HFFc6 (cell line): ENCODE results near the gene FLYWCH2. TPM values are rescaled to one million over a fixed set of nuclear protein-coding genes. Genes with fewer than 3 reads are reported as not detected.
"Not testable (repeated sequence)": the region's sequence is repeated elsewhere in the genome, so short reads cannot be mapped to it uniquely, and the experiment has no call there.

Experiments used
- DNase-seq: peaks from one replicate; pipeline ENCODE4 v3.0.0-alpha.2; 2018
- H3K27ac Mint-ChIP-seq: 2 replicates; pipeline ENCODE4 v1.8.0; 2020; ENCODE audit warnings: mild to moderate bottlenecking, mixed read lengths
- H3K27me3 Mint-ChIP-seq: 2 replicates; pipeline ENCODE4 v1.8.0; 2021; ENCODE audit warnings: mild to moderate bottlenecking, moderate library complexity, mixed read lengths; ENCODE audit not compliant: insufficient read depth
- H3K36me3 Mint-ChIP-seq: 2 replicates; pipeline ENCODE4 v1.8.0; 2021; ENCODE audit warnings: low read depth, mixed read lengths
- H3K4me1 Mint-ChIP-seq: 2 replicates; pipeline ENCODE4 v1.8.0; 2020; ENCODE audit warnings: low read depth, mixed read lengths
- H3K4me3 Mint-ChIP-seq: 2 replicates; pipeline ENCODE4 v1.8.0; 2020; ENCODE audit warnings: mild to moderate bottlenecking, moderate library complexity, mixed read lengths
- H3K9me3 Mint-ChIP-seq: 2 replicates; pipeline ENCODE4 v1.8.0; 2020; ENCODE audit warnings: mild to moderate bottlenecking, mixed read lengths
- CTCF ChIP-seq: fragments of 200-600 bp; sonication (generic); IDR thresholded peaks from 2 replicates; pipeline ENCODE4 v1.5.0; 2021; ENCODE audit warnings: antibody characterized with exemption, mild to moderate bottlenecking
- total RNA-seq, 6 experiments: library from RNA; stranded (reverse); fragmentation: NEBNext Ultra II Directional; extraction: Animal tissue kit (Norgen Biotek cat#: 25700); gene quantifications; 2 replicates in 1 of 6; 3 replicates in 5 of 6; pipeline ENCODE4 v1.2.3, GENCODE V29; 2021

FLYWCH2 gene
- total RNA-seq, 6 experiments from 2014 or later = 24.5 to 29.3 (median 26.1) TPM

- H3K36me3 Mint-ChIP-seq = peaks cover 12% of the 10 kb centered on the region
- H3K27ac Mint-ChIP-seq = no peak overlapping the region
- no peak for DNase-seq
- H3K4me3 Mint-ChIP-seq = no peak overlapping the region
- TF ChIP-seq CTCF = no peak
- no peaks in the 10 kb centered on the region for H3K4me1 Mint-ChIP-seq
- H3K9me3 Mint-ChIP-seq = no peaks in the 10 kb centered on the region
- H3K27me3 Mint-ChIP-seq = peaks cover 2% of the 10 kb centered on the region
Measured at GRCh38 chr16:2938206-2938605, 55.2 kb downstream of the FLYWCH2 start.

- H3K4me1 Mint-ChIP-seq = no peaks in the 10 kb centered on the region
- no peak overlapping the region for H3K4me3 Mint-ChIP-seq
- TF ChIP-seq CTCF = no peak
- H3K9me3 Mint-ChIP-seq = no peaks in the 10 kb centered on the region
- peaks cover 19% of the 10 kb centered on the region for H3K36me3 Mint-ChIP-seq
- no peak overlapping the region for H3K27ac Mint-ChIP-seq
- no peak for DNase-seq
- H3K27me3 Mint-ChIP-seq = peaks cover 2% of the 10 kb centered on the region; the same call in 1 of the 2 replicates
Measured at GRCh38 chr16:2939968-2940367, 57.0 kb downstream of the FLYWCH2 start.

- Mint-ChIP-seq H3K4me3 (no peak overlapping the region), H3K36me3 (peaks cover 25% of the 10 kb centered on the region), H3K27me3 (peaks cover 2% of the 10 kb centered on the region; the same call in 1 of the 2 replicates), H3K27ac (no peak overlapping the region), H3K9me3 (no peaks in the 10 kb centered on the region), H3K4me1 (no peaks in the 10 kb centered on the region)
- no peak for TF ChIP-seq CTCF
- no peak for DNase-seq
Measured at GRCh38 chr16:2942045-2942444, 59.0 kb downstream of the FLYWCH2 start.

- not testable (repeated sequence) for H3K9me3 Mint-ChIP-seq, H3K27me3 Mint-ChIP-seq
- peaks cover 32% of the 10 kb centered on the region for H3K36me3 Mint-ChIP-seq
Measured at GRCh38 chr16:2943716-2944115, 60.7 kb downstream of the FLYWCH2 start.

GRCh38 chr16:2946649-2947048, 63.6 kb downstream of the FLYWCH2 start:
- H3K4me3 Mint-ChIP-seq = no peak overlapping the region
- no peaks in the 10 kb centered on the region for H3K4me1 Mint-ChIP-seq
- TF ChIP-seq CTCF = no peak
- DNase-seq = no peak
- H3K27me3 Mint-ChIP-seq = peaks cover 4% of the 10 kb centered on the region
- H3K27ac Mint-ChIP-seq = no peak overlapping the region
- peaks cover 34% of the 10 kb centered on the region for H3K36me3 Mint-ChIP-seq
- H3K9me3 Mint-ChIP-seq = no peaks in the 10 kb centered on the region

More at GRCh38 chr16:2943716-2944115, 60.7 kb downstream of the FLYWCH2 start:
- not testable (repeated sequence) for H3K27ac Mint-ChIP-seq, DNase-seq, H3K4me3 Mint-ChIP-seq, H3K4me1 Mint-ChIP-seq

Other genes starting within 250 kb of the FLYWCH2 start
- gene KCTD5, start 200.7 kb upstream of the FLYWCH2 start, total RNA-seq = 10 to 100 TPM; 27.1 to 30.9 (median 28.8) TPM
- under 1 TPM; 0.17 to 0.43 (median 0.31) TPM for gene PRSS27, start 163.0 kb upstream of the FLYWCH2 start, total RNA-seq
- 100 to 1,000 TPM; 223 to 317 (median 269) TPM for gene SRRM2, start 130.6 kb upstream of the FLYWCH2 start, total RNA-seq
- 100 to 1,000 TPM; 329 to 403 (median 352) TPM for gene ELOB, start 105.9 kb upstream of the FLYWCH2 start, total RNA-seq
- not detected for gene PRSS33, start 95.7 kb upstream of the FLYWCH2 start, total RNA-seq
- gene PRSS41, start 84.7 kb upstream of the FLYWCH2 start, total RNA-seq = not detected
- gene PRSS21, start 66.0 kb upstream of the FLYWCH2 start, total RNA-seq = not detected
- gene ZG16B, start 52.9 kb upstream of the FLYWCH2 start, total RNA-seq = under 1 TPM in 4 of 6 experiments, not detected in 2; 0.41 to 0.68 (median 0.46) TPM
- not detected for gene PRSS22, start 25.0 kb upstream of the FLYWCH2 start, total RNA-seq
- gene FLYWCH1, start 28.7 kb downstream of the FLYWCH2 start, total RNA-seq = 10 to 100 TPM; 30.3 to 34.9 (median 33.7) TPM
- gene KREMEN2, start 81.1 kb downstream of the FLYWCH2 start, total RNA-seq = not detected
- gene PAQR4, start 86.1 kb downstream of the FLYWCH2 start, total RNA-seq = 10 to 100 TPM in 5 of 6 experiments, 1 to 10 TPM in 1; 5.7 to 16.5 (median 13.7) TPM
- gene PKMYT1, start 97.2 kb downstream of the FLYWCH2 start, total RNA-seq = 10 to 100 TPM; 21.1 to 40.8 (median 36.7) TPM
- not detected for gene CLDN9, start 129.7 kb downstream of the FLYWCH2 start, total RNA-seq
- gene CLDN6, start 135.0 kb downstream of the FLYWCH2 start, total RNA-seq = under 1 TPM in 1 of 6 experiments, not detected in 5; 0.21 TPM
- 100 to 1,000 TPM; 392 to 451 (median 429) TPM for gene TNFRSF12A, start 137.2 kb downstream of the FLYWCH2 start, total RNA-seq
- gene HCFC1R1, start 140.7 kb downstream of the FLYWCH2 start, total RNA-seq = 10 to 100 TPM; 54.6 to 90.3 (median 83.2) TPM
- 10 to 100 TPM; 18.2 to 21.6 (median 19.9) TPM for gene THOC6, start 140.8 kb downstream of the FLYWCH2 start, total RNA-seq
- gene BICDL2, start 153.7 kb downstream of the FLYWCH2 start, total RNA-seq = not detected
- gene MMP25, start 163.3 kb downstream of the FLYWCH2 start, total RNA-seq = under 1 TPM in 3 of 6 experiments, not detected in 3; 0.05 to 0.17 (median 0.07) TPM
- 1 to 10 TPM in 5 of 6 experiments, under 1 TPM in 1; 1.00 to 2.3 (median 1.7) TPM for gene IL32, start 182.4 kb downstream of the FLYWCH2 start, total RNA-seq
- gene ZSCAN10, start 216.1 kb downstream of the FLYWCH2 start, total RNA-seq = not detected
- gene ZNF205, start 229.4 kb downstream of the FLYWCH2 start, total RNA-seq = 10 to 100 TPM in 2 of 6 experiments, 1 to 10 TPM in 4; 7.6 to 10.2 (median 9.5) TPM